Mesodermal cell (in vitro differentiated cells): Measurements from ENCODE around the gene GIT1.

ENCODE experiments used
- H3K27ac ChIP-seq: 2 replicates; pipeline ENCODE4 v1.7.0; 2013; ENCODE audit warnings: mild to moderate bottlenecking, low read depth, low read length, moderate library complexity; ENCODE audit not compliant: severe bottlenecking
- H3K36me3 ChIP-seq: 2 replicates; pipeline ENCODE4 v1.7.1; 2013; ENCODE audit warnings: mild to moderate bottlenecking, low read length, moderate library complexity; ENCODE audit not compliant: control insufficient read depth, insufficient read depth
- H3K4me1 ChIP-seq: one replicate; pipeline ENCODE4 v1.7.1; 2013; ENCODE audit warnings: mild to moderate bottlenecking, low read length; ENCODE audit not compliant: insufficient read depth, control insufficient read depth, poor library complexity, severe bottlenecking
- H3K4me3 ChIP-seq: 2 replicates; pipeline ENCODE4 v1.7.0; 2013; ENCODE audit warnings: low read length, control low read depth, mild to moderate bottlenecking; ENCODE audit not compliant: insufficient read depth, poor library complexity, severe bottlenecking; ENCODE audit errors: extremely low read depth
- H3K9me3 ChIP-seq: 2 replicates; pipeline ENCODE4 v1.7.1; 2013; ENCODE audit warnings: mild to moderate bottlenecking, low read length, moderate library complexity; ENCODE audit not compliant: control insufficient read depth
- WGBS, 2 experiments: methylation state at CpG; one replicate each; pipeline ENCODE4 v1.1.5; 2013; ENCODE audit warnings: missing lambda C conversion rate in 2 of 2; ENCODE audit not compliant: insufficient coverage in 2 of 2; 5-methylcytosine and 5-hydroxymethylcytosine counted together

GIT1 gene

GRCh38 chr17:29583324-29584248 lies 5.9 kb downstream of the GIT1 start:
- H3K4me3 ChIP-seq: no peak overlapping the region
- H3K27ac ChIP-seq: no peak overlapping the region
- no peaks in the 10 kb centered on the region for H3K9me3 ChIP-seq
- H3K36me3 ChIP-seq: peaks cover 58% of the 10 kb centered on the region
- H3K4me1 ChIP-seq: peaks cover 36% of the 10 kb centered on the region
- 93 to 97% methylated on average over 11 to 12 of the region's 16 CpGs for WGBS, 2 experiments

- Histone ChIP-seq H3K9me3 (no peaks in the 10 kb centered on the region), H3K4me3 (no peak overlapping the region)
- WGBS, 2 experiments: 94 to 98% methylated on average over 12 to 13 of the region's 13 CpGs
Measured at GRCh38 chr17:29582772-29583171, 6.7 kb downstream of the GIT1 start.

GRCh38 chr17:29582254-29582765 lies 7.1 kb downstream of the GIT1 start:
- Histone ChIP-seq H3K36me3 (peaks cover 66% of the 10 kb centered on the region), H3K4me3 (no peak overlapping the region), H3K27ac (no peak overlapping the region), H3K9me3 (no peaks in the 10 kb centered on the region), H3K4me1 (peaks cover 26% of the 10 kb centered on the region)
- WGBS, 2 experiments: 87 to 93% methylated on average over 7 to 8 of the region's 10 CpGs

More at GRCh38 chr17:29582772-29583171, 6.7 kb downstream of the GIT1 start:
- peaks cover 31% of the 10 kb centered on the region for H3K4me1 ChIP-seq
- peaks cover 65% of the 10 kb centered on the region for H3K36me3 ChIP-seq
- no peak overlapping the region for H3K27ac ChIP-seq

GRCh38 chr17:29581583-29582253 lies 7.7 kb downstream of the GIT1 start:
- Histone ChIP-seq H3K9me3 (no peaks in the 10 kb centered on the region), H3K4me1 (peaks cover 22% of the 10 kb centered on the region), H3K27ac (no peak overlapping the region), H3K4me3 (no peak overlapping the region), H3K36me3 (peaks cover 67% of the 10 kb centered on the region)
- WGBS, 2 experiments: 96 to 98% methylated on average over 6 to 14 of the region's 20 CpGs

- 75 to 77% methylated on average over 10 to 12 of the region's 15 CpGs for WGBS, 2 experiments
- peaks cover 83% of the 10 kb centered on the region for H3K36me3 ChIP-seq
- H3K4me3 ChIP-seq: no peak overlapping the region
- H3K9me3 ChIP-seq: no peaks in the 10 kb centered on the region
- peaks cover 10% of the 10 kb centered on the region for H3K4me1 ChIP-seq
- H3K27ac ChIP-seq: no peak overlapping the region
Measured at GRCh38 chr17:29579866-29580771, 9.3 kb downstream of the GIT1 start.

GRCh38 chr17:29578626-29579485 lies 10.6 kb downstream of the GIT1 start:
- 93 to 96% methylated on average over 11 to 13 of the region's 14 CpGs for WGBS, 2 experiments
- Histone ChIP-seq H3K4me1 (no peaks in the 10 kb centered on the region), H3K27ac (no peak overlapping the region), H3K4me3 (no peak overlapping the region), H3K9me3 (no peaks in the 10 kb centered on the region), H3K36me3 (peaks cover 92% of the 10 kb centered on the region)

GRCh38 chr17:29577385-29578211 lies 11.8 kb downstream of the GIT1 start:
- no peaks in the 10 kb centered on the region for H3K4me1 ChIP-seq
- WGBS, 2 experiments: 91 to 92% methylated on average over 19 to 20 of the region's 22 CpGs
- no peak overlapping the region for H3K27ac ChIP-seq
- H3K36me3 ChIP-seq: peaks cover 91% of the 10 kb centered on the region
- H3K4me3 ChIP-seq: no peak overlapping the region
- no peaks in the 10 kb centered on the region for H3K9me3 ChIP-seq

- H3K4me1 ChIP-seq: no peaks in the 10 kb centered on the region
- H3K27ac ChIP-seq: no peak overlapping the region
- no peaks in the 10 kb centered on the region for H3K9me3 ChIP-seq
- WGBS, 2 experiments: 92 to 98% methylated on average over 6 to 8 of the region's 9 CpGs
- H3K4me3 ChIP-seq: no peak overlapping the region
- peaks cover 87% of the 10 kb centered on the region for H3K36me3 ChIP-seq
Measured at GRCh38 chr17:29577001-29577370, 12.5 kb downstream of the GIT1 start.
